Measurements from ENCODE around the gene AMZ1.

AMZ1 gene

DNA sequence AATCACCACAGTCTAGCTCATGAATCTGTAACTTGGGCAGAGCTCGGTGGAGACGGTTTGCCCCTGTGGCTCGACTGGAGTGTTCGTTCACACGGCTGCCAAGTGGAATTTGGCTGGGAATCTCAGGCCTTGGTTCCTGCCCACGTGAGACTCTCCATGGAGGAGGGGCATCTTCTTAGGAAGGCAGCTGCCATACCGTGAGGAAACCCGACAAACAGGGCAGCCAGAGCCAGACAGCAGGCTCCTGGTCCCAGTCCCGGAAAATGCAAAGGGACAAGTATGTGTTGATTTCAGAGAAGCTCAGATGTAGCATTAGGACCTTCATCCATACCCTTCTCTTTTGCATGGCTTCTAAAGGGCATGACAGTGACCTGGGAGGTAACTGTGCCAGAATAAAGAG is 26.6 kb downstream of the AMZ1 start:
- Histone ChIP-seq H2AFZ (ENCODE audit: insufficient read depth, low read length, poor library complexity) (no peak overlapping the region), H3K27ac (ENCODE audit: low read depth, low read length) (no peak overlapping the region), H3K14ac (ENCODE audit: low read length) (no peak overlapping the region), H2BK12ac (ENCODE audit: low read length) (no peak overlapping the region), H3K9me3 (ENCODE audit: insufficient read depth, low read depth, low read length) (no peaks in the 10 kb centered on the region), H2BK5ac (ENCODE audit: low read depth, low read length, poor library complexity) (no peak overlapping the region), H2BK120ac (ENCODE audit: insufficient read depth, low read length, poor library complexity) (no peak overlapping the region), H3K4me2 (ENCODE audit: low read length) (no peak overlapping the region), H4K91ac (ENCODE audit: low read depth, low read length) (no peak overlapping the region), H3K18ac (ENCODE audit: low read length) (no peak overlapping the region), H3K79me1 (ENCODE audit: low read length) (peaks cover 6% of the 10 kb centered on the region), H3K23ac (ENCODE audit: low read length) (no peak overlapping the region), H4K12ac (ENCODE audit: low read depth, low read length) (no peak overlapping the region), H3K4ac (ENCODE audit: low read depth, low read length) (no peak overlapping the region), H3K4me3 (ENCODE audit: low read depth, low read length) (no peak overlapping the region), H3K79me2 (ENCODE audit: control insufficient read depth, insufficient read depth, low read length, poor library complexity) (no peaks in the 10 kb centered on the region), H3K4me1 (ENCODE audit: control insufficient read depth in 1 of 2, insufficient read depth in 2 of 2, low read length in 2 of 2) (peaks cover 24 to 30% of the 10 kb centered on the region in 2 experiments), H2AK5ac (ENCODE audit: low read length) (no peak overlapping the region), H3K36me3 (ENCODE audit: control insufficient read depth in 1 of 2, insufficient read depth in 2 of 2, low read length in 2 of 2) (peaks cover 76 to 77% of the 10 kb centered on the region in 2 experiments), H3K9ac (ENCODE audit: low read length) (no peak overlapping the region), H3K27me3 (ENCODE audit: insufficient read depth, low read length) (no peaks in the 10 kb centered on the region), H4K8ac (ENCODE audit: low read depth, low read length) (no peak overlapping the region)
- no peak for DNase-seq
- no CpG with 5 or more reads among the region's 9 CpGs for WGBS (ENCODE audit: extremely low coverage, insufficient coverage, insufficient read length)

DNA sequence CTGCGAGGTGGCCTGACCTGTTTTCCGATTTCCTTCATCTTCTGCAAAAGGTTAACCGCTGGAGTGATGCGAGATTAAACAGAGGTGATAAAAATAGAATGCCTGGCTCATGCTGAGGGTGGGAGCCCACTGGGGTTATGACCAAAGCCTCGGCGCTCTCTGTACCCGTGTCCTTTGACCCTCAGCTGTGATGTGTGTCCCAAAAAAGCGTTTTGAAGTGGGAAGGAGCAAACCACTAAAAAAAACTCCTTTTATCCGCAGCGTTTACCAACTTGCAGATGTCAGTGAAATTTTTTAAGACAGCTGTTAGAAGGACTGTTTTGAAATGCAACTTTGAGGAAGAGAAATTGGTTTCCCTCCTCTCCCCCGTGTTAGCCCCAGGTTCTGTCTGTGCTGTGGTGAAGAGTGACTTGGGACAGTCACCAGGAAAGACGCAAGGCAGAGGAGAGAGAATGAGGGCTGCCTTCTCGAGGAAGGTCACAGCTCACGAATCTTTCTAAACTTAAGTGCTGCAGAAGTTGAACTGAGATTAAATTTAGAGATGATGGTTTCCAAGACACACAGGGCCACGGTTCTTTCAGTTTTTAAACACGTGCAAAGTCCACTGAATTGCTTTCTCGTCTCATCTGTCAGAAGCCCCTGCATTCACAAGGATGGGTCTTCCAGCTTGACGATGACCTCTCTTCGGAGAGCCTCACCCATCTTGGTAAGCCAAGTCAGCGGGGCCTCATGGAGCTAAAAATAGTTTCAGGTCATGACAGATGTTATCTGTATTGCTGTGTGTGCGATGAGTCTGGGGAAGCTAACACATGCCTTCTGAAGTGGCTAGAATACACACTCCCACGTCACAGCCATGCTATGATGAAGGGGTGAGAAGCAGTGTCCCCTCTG is 27.6 kb downstream of the AMZ1 start:
- WGBS (ENCODE audit: extremely low coverage, insufficient coverage, insufficient read length), result no CpG with 5 or more reads among the region's 22 CpGs
- Histone ChIP-seq H3K4ac (ENCODE audit: low read depth, low read length) (no peak overlapping the region), H3K9me3 (ENCODE audit: insufficient read depth, low read depth, low read length) (no peaks in the 10 kb centered on the region), H4K12ac (ENCODE audit: low read depth, low read length) (no peak overlapping the region), H2AFZ (ENCODE audit: insufficient read depth, low read length, poor library complexity) (no peak overlapping the region), H3K4me2 (ENCODE audit: low read length) (no peak overlapping the region), H3K4me1 (ENCODE audit: control insufficient read depth in 1 of 2, insufficient read depth in 2 of 2, low read length in 2 of 2) (peaks cover 17 to 24% of the 10 kb centered on the region in 2 experiments), H2AK5ac (ENCODE audit: low read length) (no peak overlapping the region), H3K27me3 (ENCODE audit: insufficient read depth, low read length) (no peaks in the 10 kb centered on the region), H3K79me2 (ENCODE audit: control insufficient read depth, insufficient read depth, low read length, poor library complexity) (no peaks in the 10 kb centered on the region), H3K18ac (ENCODE audit: low read length) (peak overlapping the region; percentile 20), H3K23ac (ENCODE audit: low read length) (no peak overlapping the region), H3K14ac (ENCODE audit: low read length) (no peak overlapping the region), H2BK120ac (ENCODE audit: insufficient read depth, low read length, poor library complexity) (no peak overlapping the region), H4K91ac (ENCODE audit: low read depth, low read length) (no peak overlapping the region), H3K4me3 (ENCODE audit: low read depth, low read length) (no peak overlapping the region), H3K36me3 (ENCODE audit: control insufficient read depth in 1 of 2, insufficient read depth in 2 of 2, low read length in 2 of 2) (peaks cover 78 to 79% of the 10 kb centered on the region in 2 experiments), H2BK12ac (ENCODE audit: low read length) (no peak overlapping the region), H3K9ac (ENCODE audit: low read length) (no peak overlapping the region), H3K79me1 (ENCODE audit: low read length) (peaks cover 4% of the 10 kb centered on the region), H4K8ac (ENCODE audit: low read depth, low read length) (no peak overlapping the region), H3K27ac (ENCODE audit: low read depth, low read length) (no peak overlapping the region), H2BK5ac (ENCODE audit: low read depth, low read length, poor library complexity) (no peak overlapping the region)
- no peak for DNase-seq

- Histone ChIP-seq H3K9me3 (ENCODE audit: insufficient read depth, low read depth, low read length) (no peaks in the 10 kb centered on the region), H3K18ac (ENCODE audit: low read length) (no peak overlapping the region), H2BK5ac (ENCODE audit: low read depth, low read length, poor library complexity) (no peak overlapping the region), H2AFZ (ENCODE audit: insufficient read depth, low read length, poor library complexity) (no peak overlapping the region), H3K23ac (ENCODE audit: low read length) (no peak overlapping the region), H3K14ac (ENCODE audit: low read length) (no peak overlapping the region), H3K27me3 (ENCODE audit: insufficient read depth, low read length) (no peaks in the 10 kb centered on the region), H4K12ac (ENCODE audit: low read depth, low read length) (no peak overlapping the region), H3K4ac (ENCODE audit: low read depth, low read length) (no peak overlapping the region), H3K36me3 (ENCODE audit: control insufficient read depth in 1 of 2, insufficient read depth in 2 of 2, low read length in 2 of 2) (peaks cover 78 to 80% of the 10 kb centered on the region in 2 experiments), H3K4me3 (ENCODE audit: low read depth, low read length) (no peak overlapping the region), H4K8ac (ENCODE audit: low read depth, low read length) (no peak overlapping the region), H3K9ac (ENCODE audit: low read length) (no peak overlapping the region), H2BK120ac (ENCODE audit: insufficient read depth, low read length, poor library complexity) (no peak overlapping the region), H3K27ac (ENCODE audit: low read depth, low read length) (no peak overlapping the region), H3K4me1 (ENCODE audit: control insufficient read depth in 1 of 2, insufficient read depth in 2 of 2, low read length in 2 of 2) (peaks cover 17 to 20% of the 10 kb centered on the region in 2 experiments), H3K79me2 (ENCODE audit: control insufficient read depth, insufficient read depth, low read length, poor library complexity) (no peaks in the 10 kb centered on the region), H2BK12ac (ENCODE audit: low read length) (no peak overlapping the region), H3K79me1 (ENCODE audit: low read length) (peaks cover 4% of the 10 kb centered on the region), H4K91ac (ENCODE audit: low read depth, low read length) (no peak overlapping the region), H2AK5ac (ENCODE audit: low read length) (no peak overlapping the region), H3K4me2 (ENCODE audit: low read length) (no peak overlapping the region)
- DNase-seq, result no peak
- WGBS (ENCODE audit: extremely low coverage, insufficient coverage, insufficient read length), result no CpG with 5 or more reads among the region's 11 CpGs
Observed at GRCh38 chr7:2716488-2716887, 28.5 kb downstream of the AMZ1 start.

DNA sequence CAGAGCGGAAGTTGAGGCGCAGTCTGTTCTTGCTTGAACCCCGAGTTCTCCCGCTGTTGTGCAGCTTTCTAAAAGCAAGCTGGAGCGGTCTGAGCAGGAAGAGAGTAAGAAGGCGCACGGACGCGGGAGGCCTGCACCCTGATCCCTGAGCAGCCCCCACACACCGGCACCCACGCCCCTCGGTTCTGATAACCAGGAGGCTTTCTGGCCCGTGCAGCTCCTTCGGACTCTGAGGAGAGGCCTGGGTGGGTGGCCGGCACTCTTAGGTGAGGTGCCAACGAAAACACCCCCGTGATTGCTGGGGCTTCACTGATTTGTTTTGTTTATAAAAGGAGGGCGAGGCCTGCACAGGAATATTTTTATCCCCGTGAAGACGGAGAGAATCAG is 28.9 kb downstream of the AMZ1 start:
- no peak overlapping the region for H3K4me2 ChIP-seq (ENCODE audit: low read length)
- no peaks in the 10 kb centered on the region for H3K79me2 ChIP-seq (ENCODE audit: control insufficient read depth, insufficient read depth, low read length, poor library complexity)
- H3K23ac ChIP-seq (ENCODE audit: low read length), result no peak overlapping the region
- no peak overlapping the region for H4K8ac ChIP-seq (ENCODE audit: low read depth, low read length)
- peaks cover 80 to 82% of the 10 kb centered on the region in 2 experiments for H3K36me3 ChIP-seq (ENCODE audit: control insufficient read depth in 1 of 2, insufficient read depth in 2 of 2, low read length in 2 of 2)
- no peak overlapping the region for H2AFZ ChIP-seq (ENCODE audit: insufficient read depth, low read length, poor library complexity)
- H3K4me3 ChIP-seq (ENCODE audit: low read depth, low read length), result no peak overlapping the region
- WGBS (ENCODE audit: extremely low coverage, insufficient coverage, insufficient read length), result no CpG with 5 or more reads among the region's 20 CpGs
- no peaks in the 10 kb centered on the region for H3K27me3 ChIP-seq (ENCODE audit: insufficient read depth, low read length)
- H2BK5ac ChIP-seq (ENCODE audit: low read depth, low read length, poor library complexity), result no peak overlapping the region
- H3K79me1 ChIP-seq (ENCODE audit: low read length), result peaks cover 4% of the 10 kb centered on the region
- DNase-seq, result no peak
- H3K9me3 ChIP-seq (ENCODE audit: insufficient read depth, low read depth, low read length), result no peaks in the 10 kb centered on the region
- H3K27ac ChIP-seq (ENCODE audit: low read depth, low read length), result no peak overlapping the region
- no peak overlapping the region for H3K4ac ChIP-seq (ENCODE audit: low read depth, low read length)
- no peak overlapping the region for H3K14ac ChIP-seq (ENCODE audit: low read length)
- no peak overlapping the region for H4K91ac ChIP-seq (ENCODE audit: low read depth, low read length)
- peaks cover 17 to 20% of the 10 kb centered on the region in 2 experiments for H3K4me1 ChIP-seq (ENCODE audit: control insufficient read depth in 1 of 2, insufficient read depth in 2 of 2, low read length in 2 of 2)
- no peak overlapping the region for H2BK12ac ChIP-seq (ENCODE audit: low read length)
- no peak overlapping the region for H2AK5ac ChIP-seq (ENCODE audit: low read length)
- H4K12ac ChIP-seq (ENCODE audit: low read depth, low read length), result no peak overlapping the region
- no peak overlapping the region for H3K9ac ChIP-seq (ENCODE audit: low read length)
- H2BK120ac ChIP-seq (ENCODE audit: insufficient read depth, low read length, poor library complexity), result no peak overlapping the region
- no peak overlapping the region for H3K18ac ChIP-seq (ENCODE audit: low read length)
